HK-2 (cell line): ENCODE results near the gene ATG4C.

Experiments
- DNase-seq: peaks from one replicate; pipeline ENCODE4 v3.0.0-alpha.2; 2018; ENCODE audit not compliant: unreplicated experiment

The ATG4C gene

GRCh38 chr1:62904856-62905225 lies 120.9 kb downstream of the ATG4C start:
- DNase-seq = no peak

DNA sequence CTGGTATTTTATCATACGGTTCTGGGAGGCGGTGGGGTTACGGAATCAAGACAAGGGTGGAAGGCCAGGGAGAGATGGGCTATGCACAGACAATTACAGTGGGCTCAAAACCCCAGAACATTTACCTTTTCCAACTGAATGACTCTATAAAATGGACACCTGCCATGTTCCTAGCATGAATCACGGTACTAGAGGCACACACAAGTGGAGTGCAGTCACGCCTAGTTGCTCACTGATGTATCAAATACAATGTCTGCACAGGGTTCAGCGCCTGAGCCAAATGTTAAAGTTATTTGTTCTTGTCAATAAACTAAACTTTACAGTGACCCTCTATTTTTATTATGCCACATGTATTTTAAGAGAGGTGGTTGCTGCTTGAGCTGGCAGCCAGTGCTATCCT lies 121.4 kb downstream of the ATG4C start:
- peak; percentile 4 for DNase-seq

DNA sequence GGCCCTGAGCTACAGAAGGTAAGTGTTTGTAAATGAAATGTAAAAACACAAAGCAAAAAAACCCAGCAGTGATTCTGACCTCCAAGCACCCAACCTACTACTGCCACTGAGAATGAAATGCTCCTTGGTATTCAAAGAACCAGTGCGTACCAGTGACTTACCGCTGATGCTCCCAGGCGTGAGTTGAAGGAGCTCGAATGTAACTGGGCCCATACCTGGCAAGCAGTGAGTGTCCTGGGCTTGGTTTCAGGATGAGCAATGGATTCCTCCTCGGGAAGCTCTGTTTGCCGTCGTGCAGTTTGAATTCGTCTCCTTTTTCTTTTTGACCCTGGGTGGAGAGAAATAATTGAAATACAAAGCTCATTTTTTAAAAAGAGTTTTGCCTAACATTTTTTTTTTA lies 121.9 kb downstream of the ATG4C start:
- no peak for DNase-seq

GRCh38 chr1:62906428-62906886 lies 122.5 kb downstream of the ATG4C start:
- DNase-seq = no peak

DNA sequence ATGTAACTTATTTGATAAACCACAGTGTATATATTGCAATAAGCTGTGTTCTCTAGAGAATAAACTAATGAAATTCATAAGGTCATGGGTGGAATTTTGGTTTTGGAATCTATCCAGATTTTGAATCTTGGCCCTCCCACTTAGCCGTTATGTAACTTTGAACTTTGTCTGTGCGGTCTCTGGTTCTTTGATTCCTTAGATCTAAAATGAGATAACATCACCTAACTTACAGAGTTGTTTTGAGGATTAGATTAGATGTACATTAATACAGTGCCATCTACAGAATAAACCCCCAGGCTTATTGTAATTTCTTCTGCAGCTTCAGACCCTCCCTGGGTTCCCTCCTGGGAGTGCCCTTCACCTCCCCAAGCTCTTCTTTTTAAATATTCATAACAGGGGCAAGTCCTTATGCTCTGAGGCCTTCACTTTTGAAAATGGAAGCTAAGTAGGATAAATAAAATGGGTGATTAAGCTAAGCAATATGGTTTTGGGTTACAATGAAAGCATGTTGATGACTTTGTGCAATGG lies 124.3 kb downstream of the ATG4C start:
- DNase-seq = no peak

DNA sequence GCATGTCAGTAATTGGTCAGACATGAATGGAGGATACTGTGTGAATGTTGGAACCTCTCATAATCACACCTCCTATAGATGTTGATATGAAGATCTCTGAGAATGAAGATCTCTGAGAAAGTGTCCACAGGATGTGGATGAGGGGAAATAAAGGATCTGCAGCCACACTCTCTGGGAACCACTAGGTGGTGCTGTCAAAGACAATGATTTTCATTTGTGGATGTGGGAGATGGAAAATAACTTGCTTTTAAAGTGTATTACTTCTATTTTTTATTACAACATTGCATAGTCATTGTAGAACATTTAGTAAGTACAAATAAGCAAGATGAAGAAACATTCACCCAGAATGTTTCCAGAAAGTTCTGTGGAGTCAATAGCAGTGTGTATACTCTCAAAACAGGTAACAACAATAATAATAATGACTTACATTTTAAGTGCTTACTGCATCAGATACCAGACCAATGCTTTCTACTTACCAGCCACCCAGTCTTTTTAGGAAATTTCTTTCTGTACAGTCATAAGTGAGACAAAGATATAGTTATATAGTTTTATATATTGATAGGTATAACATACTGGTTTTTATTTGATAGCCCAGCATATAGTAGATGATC lies 128.2 kb downstream of the ATG4C start:
- DNase-seq = no peak
